K562 (cell line): Measurements from ENCODE around the gene KIF5C. TPM values are rescaled to one million over a fixed set of nuclear protein-coding genes. Genes with fewer than 3 reads are reported as not detected.

ENCODE experiments used
- ATAC-seq: fragments of 200-7000 bp; cut with Tn5 transposase; 3 replicates; pipeline ENCODE4 v1.9.1; 2020; ENCODE audit warnings: moderate library complexity
- BruUV-seq: library from RNA; stranded (reverse); fragments of 400-500 nt; replicated peaks from 2 replicates; lab custom pipeline; 2021; lab: Mats Ljungman, UMichigan
- CTCF ChIA-PET: fragments of 300-600 bp; formaldehyde crosslinking; extraction: SDS; loops from one replicate; lab custom pipeline; 2021; ENCODE audit warnings: low intra/inter-chr PET ratio; lab: Yijun Ruan, JAX
- POLR2A ChIA-PET: fragments of 300-600, 350-650 bp; sonication (Branson Sonifier 250); formaldehyde crosslinking; extraction: SDS; loops from one replicate; lab custom pipeline; 2021; ENCODE audit warnings: antibody characterized with exemption, inconsistent platforms; lab: Yijun Ruan, JAX
- DNase-seq, 4 experiments: peaks; one replicate each; pipeline versions ENCODE4 v3.0.0 to v3.0.0-alpha.2; 2011 to 2018; ENCODE audit warnings: low spot score in 3 of 4, mixed read lengths in 3 of 4; ENCODE audit errors: extremely low read depth in 1 of 4
- FAIRE-seq: peaks from 2 replicates; lab custom pipeline; 2011; peaks lifted over from hg19 to GRCh38; lab: Jason Lieb, UNC
- H2AFZ ChIP-seq: 2 replicates; pipeline ENCODE4 v1.6.0; 2011; ENCODE audit warnings: low read depth, low read length, control low read depth, inconsistent platforms
- H3K27ac ChIP-seq: fragments of 200-600 bp; 3 replicates; pipeline ENCODE4 v1.8.0; 2011; ENCODE audit warnings: low read depth, mild to moderate bottlenecking, control low read depth, inconsistent platforms, low read length, moderate library complexity, mixed read lengths; ENCODE audit errors: extremely low read depth
- H3K27me3 ChIP-seq, 2 experiments: fragments of 300-600 bp in 1 of 2; 2 replicates in 1 of 2; 3 replicates in 1 of 2; pipeline versions ENCODE4 v1.6.0 to v1.8.0; 2011; ENCODE audit warnings: inconsistent platforms in 2 of 2, low read length in 2 of 2, mild to moderate bottlenecking in 1 of 2, mixed read lengths in 1 of 2, moderate library complexity in 1 of 2; ENCODE audit not compliant: control insufficient read depth in 2 of 2, insufficient read depth in 2 of 2
- H3K36me3 ChIP-seq: fragments of 300-600 bp; 3 replicates; pipeline ENCODE4 v1.8.0; 2011; ENCODE audit warnings: mild to moderate bottlenecking, low read length, inconsistent platforms; ENCODE audit not compliant: control insufficient read depth, insufficient read depth
- H3K4me1 ChIP-seq, 2 experiments: fragments of 200-600 bp in 1 of 2; replicated peaks in 1 of 2; 2 replicates in 1 of 2; 3 replicates in 1 of 2; pipeline versions ENCODE4 v1.5.1 to v1.8.0; 2011; ENCODE audit warnings: inconsistent platforms in 2 of 2, low read length in 2 of 2, mild to moderate bottlenecking in 1 of 2, mixed read lengths in 1 of 2, moderate library complexity in 1 of 2; ENCODE audit not compliant: control insufficient read depth in 2 of 2, insufficient read depth in 2 of 2
- H3K4me2 ChIP-seq: 2 replicates; pipeline ENCODE4 v1.6.1; 2011; ENCODE audit warnings: low read length, control low read depth, inconsistent platforms, mixed read lengths; ENCODE audit not compliant: insufficient read depth
- H3K4me3 ChIP-seq: fragments of 200-600 bp; sonication (generic), shearing (Covaris generic); 2 replicates; pipeline ENCODE4 v1.5.1; 2016; ENCODE audit warnings: control low read depth, inconsistent platforms
- H3K79me2 ChIP-seq: fragments of 200-600 bp; 3 replicates; pipeline ENCODE4 v1.8.0; 2011; ENCODE audit warnings: low read length, inconsistent platforms; ENCODE audit not compliant: control insufficient read depth, insufficient read depth
- H3K9ac ChIP-seq, 2 experiments: 2 replicates each; pipeline versions ENCODE4 v1.6.0 to v1.6.1; 2011; ENCODE audit warnings: low read depth in 2 of 2, low read length in 2 of 2, control low read depth in 1 of 2, inconsistent platforms in 1 of 2, mild to moderate bottlenecking in 1 of 2, mixed read lengths in 1 of 2; ENCODE audit not compliant: insufficient read depth in 1 of 2
- H3K9me1 ChIP-seq: one replicate; pipeline ENCODE4 v1.6.0; 2011; ENCODE audit warnings: inconsistent platforms, mild to moderate bottlenecking, low read length, moderate library complexity; ENCODE audit not compliant: control insufficient read depth, insufficient read depth
- H3K9me3 ChIP-seq: replicated peaks from 2 replicates; pipeline ENCODE4 v1.5.1; 2011; ENCODE audit warnings: low read depth, low read length, inconsistent platforms; ENCODE audit not compliant: control insufficient read depth, insufficient read depth
- H4K20me1 ChIP-seq: replicated peaks from 2 replicates; pipeline ENCODE4 v1.6.1; 2011; ENCODE audit warnings: low read length, inconsistent platforms, mixed read lengths; ENCODE audit not compliant: control insufficient read depth, insufficient read depth
- CTCF ChIP-seq, 3 experiments: IDR thresholded peaks in 2 of 3; conservative IDR thresholded peaks in 1 of 3; 2 replicates each; pipeline ENCODE4 v1.5.1; 2011 to 2012; ENCODE audit warnings: low read length in 3 of 3, mild to moderate bottlenecking in 3 of 3, control low read depth in 2 of 3, improper control_type of control experiment in 1 of 3, inconsistent platforms in 1 of 3, low read depth in 1 of 3, mixed read lengths in 1 of 3, moderate library complexity in 1 of 3; ENCODE audit not compliant: insufficient read depth in 2 of 3
- ELF4 ChIP-seq: fragments of 450-650 bp; formaldehyde crosslinking; IDR thresholded peaks from 2 replicates; pipeline ENCODE4 v1.4.0; 2022; ENCODE audit warnings: missing genetic modification characterization
- FIP1L1 ChIP-seq: fragments of 200-400 bp; formaldehyde crosslinking; IDR thresholded peaks from 2 replicates; pipeline ENCODE4 v1.6.1; 2018; ENCODE audit warnings: mild to moderate bottlenecking, low read depth, low read length; ENCODE audit not compliant: poor library complexity, severe bottlenecking
- MTA3 ChIP-seq: fragments of 450-650 bp; formaldehyde crosslinking; IDR thresholded peaks from 2 replicates; pipeline ENCODE4 v1.6.1; 2017; ENCODE audit warnings: mild to moderate bottlenecking, borderline replicate concordance
- STAG1 ChIP-seq: sonication (generic); formaldehyde crosslinking; IDR thresholded peaks from 2 replicates; pipeline ENCODE4 v1.5.0; 2020; ENCODE audit warnings: missing genetic modification reagents, borderline replicate concordance
- TEAD1 ChIP-seq, 2 experiments: fragments of 450-650 bp in 1 of 2; sonication (generic) in 1 of 2; formaldehyde crosslinking; IDR thresholded peaks; 2 replicates each; pipeline versions ENCODE4 v1.4.0 to v1.8.0; 2020 to 2022; ENCODE audit warnings: mild to moderate bottlenecking in 2 of 2, missing genetic modification reagents in 1 of 2
- TEAD2 ChIP-seq: fragments of 450-650 bp; IDR thresholded peaks from 2 replicates; pipeline ENCODE4 v1.6.1; 2016; ENCODE audit warnings: missing genetic modification characterization, control low read depth, missing compliant biosample characterization
- ZNF140 ChIP-seq: fragments of 250-450 bp; sonication (Bioruptor Pico); IDR thresholded peaks from 2 replicates; pipeline ENCODE4 v1.8.0; 2021; ENCODE audit warnings: moderate library complexity, mild to moderate bottlenecking, inconsistent platforms
- ZNF75A ChIP-seq: fragments of 450-650 bp; formaldehyde crosslinking; IDR thresholded peaks from 2 replicates; pipeline ENCODE4 v1.4.0; 2020; ENCODE audit warnings: mild to moderate bottlenecking
- WGBS: fragments of 100-300 bp; shearing (Covaris generic); methylation state at CpG from one replicate; pipeline ENCODE4 v1.1.6; 2016; ENCODE audit warnings: low coverage, mixed read lengths; ENCODE audit not compliant: insufficient coverage; ENCODE audit errors: missing lambda C conversion rate; 5-methylcytosine and 5-hydroxymethylcytosine counted together
- in situ Hi-C: fragments of 300-500 bp; cut with MboI; formaldehyde crosslinking; loops from 4 replicates; pipeline ENCODE4 v1.15.0; 2018; ENCODE audit warnings: inconsistent platforms, mixed read lengths
- intact Hi-C: fragments of 100-400 bp; cut with micrococcal nuclease; formaldehyde crosslinking; loops from 2 replicates; pipeline ENCODE4 v1.14.2; 2022
- polyA plus RNA-seq, 8 experiments: library from polyadenylated mRNA; depleted of rRNA in 4 of 8; stranded (reverse) in 5 of 8; unstranded in 3 of 8; fragments of >200 nt; fragmentation: Nextera tagmentation in 2 of 8; fragmentation: Illumina TruSeq in 1 of 8; extraction: Ambion mirVana in 2 of 8; extraction: Trizol in 1 of 8; gene quantifications; 2 replicates each; pipeline versions ENCODE4 v1.2.1 to v1.2.3, GENCODE V29; 2011 to 2014; ENCODE audit warnings: inconsistent platforms in 1 of 8, missing spikeins in 1 of 8
- total RNA-seq, 7 experiments: library from RNA; depleted of rRNA in 6 of 7; stranded (reverse); fragments of >200 nt in 6 of 7; fragmentation: Illumina TruSeq in 2 of 7; extraction: Trizol in 2 of 7; gene quantifications; 2 replicates each; pipeline versions ENCODE4 v1.2.1 to v1.2.3, GENCODE V29; 2011 to 2021; ENCODE audit warnings: low replicate concordance in 1 of 7
- TF ChIP-seq, protein P1 (sequence below): fragments of 450-650 bp; IDR thresholded peaks from 2 replicates; pipeline ENCODE4 v1.6.1; 2017; ENCODE audit warnings: antibody characterized with exemption
- TF ChIP-seq, protein P2 (sequence below): fragments of 450-650 bp; IDR thresholded peaks from 2 replicates; pipeline ENCODE4 v1.6.1; 2016
- TF ChIP-seq, protein P3 (sequence below): fragments of 250-450 bp; sonication (Bioruptor Pico); IDR thresholded peaks from 2 replicates; pipeline ENCODE4 v1.4.0; 2020

The KIF5C gene
- total and polyA plus RNA-seq, 9 of the 15 experiments (the other 6 are each of a cell fraction or from before 2014, with no cell fraction given): 0.01 to 0.09 (median 0.01) TPM; not detected in 6

- no peak overlapping the region for H3K4me2 ChIP-seq
- in situ Hi-C loops (no loop called here), intact Hi-C loops (no loop called here)
- no peaks in the 10 kb centered on the region for H3K9me3 ChIP-seq
- no peak for FAIRE-seq
- no peaks in the 10 kb centered on the region for H3K79me2 ChIP-seq
- no peak overlapping the region for H3K4me3 ChIP-seq
- H3K36me3 ChIP-seq: no peaks in the 10 kb centered on the region
- CTCF ChIA-PET: no interaction called here
- H3K4me1 ChIP-seq: no peaks in the 10 kb centered on the region
- H3K27ac ChIP-seq: no peak overlapping the region
- no peak for ATAC-seq
- no peaks in the 10 kb centered on the region for H3K9me1 ChIP-seq
- no peak for DNase-seq
- H3K9ac ChIP-seq: no peak overlapping the region
- H2AFZ ChIP-seq: no peak overlapping the region
- H3K27me3 ChIP-seq: no peaks in the 10 kb centered on the region
- H4K20me1 ChIP-seq: no peaks in the 10 kb centered on the region
- WGBS: 0% methylated on average over 3 of the region's 3 CpGs
- no TSS peak for BruUV-seq
- POLR2A ChIA-PET: no interaction called here
- TF ChIP-seq, protein P1, sequence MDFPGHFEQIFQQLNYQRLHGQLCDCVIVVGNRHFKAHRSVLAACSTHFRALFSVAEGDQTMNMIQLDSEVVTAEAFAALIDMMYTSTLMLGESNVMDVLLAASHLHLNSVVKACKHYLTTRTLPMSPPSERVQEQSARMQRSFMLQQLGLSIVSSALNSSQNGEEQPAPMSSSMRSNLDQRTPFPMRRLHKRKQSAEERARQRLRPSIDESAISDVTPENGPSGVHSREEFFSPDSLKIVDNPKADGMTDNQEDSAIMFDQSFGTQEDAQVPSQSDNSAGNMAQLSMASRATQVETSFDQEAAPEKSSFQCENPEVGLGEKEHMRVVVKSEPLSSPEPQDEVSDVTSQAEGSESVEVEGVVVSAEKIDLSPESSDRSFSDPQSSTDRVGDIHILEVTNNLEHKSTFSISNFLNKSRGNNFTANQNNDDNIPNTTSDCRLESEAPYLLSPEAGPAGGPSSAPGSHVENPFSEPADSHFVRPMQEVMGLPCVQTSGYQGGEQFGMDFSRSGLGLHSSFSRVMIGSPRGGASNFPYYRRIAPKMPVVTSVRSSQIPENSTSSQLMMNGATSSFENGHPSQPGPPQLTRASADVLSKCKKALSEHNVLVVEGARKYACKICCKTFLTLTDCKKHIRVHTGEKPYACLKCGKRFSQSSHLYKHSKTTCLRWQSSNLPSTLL: no peak
- TF ChIP-seq STAG1 (CRISPR knock-in tag) (no peak), CTCF (IDR thresholded peaks at IDR 0.05 in 2 of 3, conservative IDR thresholded peaks at IDR 0.05 in 1 of 3; ENCODE audit: insufficient read depth in 2 of 3, low read depth in 1 of 3, low read length in 3 of 3) (no peak), TEAD1 (CRISPR knock-in tag; IDR thresholded peaks at IDR 0.05) (no peak), TEAD2 (tag) (no peak), ZNF140 (CRISPR knock-in tag) (no peak), ELF4 (CRISPR knock-in tag) (no peak), MTA3 (no peak), FIP1L1 (no peak), ZNF75A (CRISPR knock-in tag) (no peak)
- TF ChIP-seq, protein P2, sequence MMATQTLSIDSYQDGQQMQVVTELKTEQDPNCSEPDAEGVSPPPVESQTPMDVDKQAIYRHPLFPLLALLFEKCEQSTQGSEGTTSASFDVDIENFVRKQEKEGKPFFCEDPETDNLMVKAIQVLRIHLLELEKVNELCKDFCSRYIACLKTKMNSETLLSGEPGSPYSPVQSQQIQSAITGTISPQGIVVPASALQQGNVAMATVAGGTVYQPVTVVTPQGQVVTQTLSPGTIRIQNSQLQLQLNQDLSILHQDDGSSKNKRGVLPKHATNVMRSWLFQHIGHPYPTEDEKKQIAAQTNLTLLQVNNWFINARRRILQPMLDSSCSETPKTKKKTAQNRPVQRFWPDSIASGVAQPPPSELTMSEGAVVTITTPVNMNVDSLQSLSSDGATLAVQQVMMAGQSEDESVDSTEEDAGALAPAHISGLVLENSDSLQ: no peak
- TF ChIP-seq, protein P3, sequence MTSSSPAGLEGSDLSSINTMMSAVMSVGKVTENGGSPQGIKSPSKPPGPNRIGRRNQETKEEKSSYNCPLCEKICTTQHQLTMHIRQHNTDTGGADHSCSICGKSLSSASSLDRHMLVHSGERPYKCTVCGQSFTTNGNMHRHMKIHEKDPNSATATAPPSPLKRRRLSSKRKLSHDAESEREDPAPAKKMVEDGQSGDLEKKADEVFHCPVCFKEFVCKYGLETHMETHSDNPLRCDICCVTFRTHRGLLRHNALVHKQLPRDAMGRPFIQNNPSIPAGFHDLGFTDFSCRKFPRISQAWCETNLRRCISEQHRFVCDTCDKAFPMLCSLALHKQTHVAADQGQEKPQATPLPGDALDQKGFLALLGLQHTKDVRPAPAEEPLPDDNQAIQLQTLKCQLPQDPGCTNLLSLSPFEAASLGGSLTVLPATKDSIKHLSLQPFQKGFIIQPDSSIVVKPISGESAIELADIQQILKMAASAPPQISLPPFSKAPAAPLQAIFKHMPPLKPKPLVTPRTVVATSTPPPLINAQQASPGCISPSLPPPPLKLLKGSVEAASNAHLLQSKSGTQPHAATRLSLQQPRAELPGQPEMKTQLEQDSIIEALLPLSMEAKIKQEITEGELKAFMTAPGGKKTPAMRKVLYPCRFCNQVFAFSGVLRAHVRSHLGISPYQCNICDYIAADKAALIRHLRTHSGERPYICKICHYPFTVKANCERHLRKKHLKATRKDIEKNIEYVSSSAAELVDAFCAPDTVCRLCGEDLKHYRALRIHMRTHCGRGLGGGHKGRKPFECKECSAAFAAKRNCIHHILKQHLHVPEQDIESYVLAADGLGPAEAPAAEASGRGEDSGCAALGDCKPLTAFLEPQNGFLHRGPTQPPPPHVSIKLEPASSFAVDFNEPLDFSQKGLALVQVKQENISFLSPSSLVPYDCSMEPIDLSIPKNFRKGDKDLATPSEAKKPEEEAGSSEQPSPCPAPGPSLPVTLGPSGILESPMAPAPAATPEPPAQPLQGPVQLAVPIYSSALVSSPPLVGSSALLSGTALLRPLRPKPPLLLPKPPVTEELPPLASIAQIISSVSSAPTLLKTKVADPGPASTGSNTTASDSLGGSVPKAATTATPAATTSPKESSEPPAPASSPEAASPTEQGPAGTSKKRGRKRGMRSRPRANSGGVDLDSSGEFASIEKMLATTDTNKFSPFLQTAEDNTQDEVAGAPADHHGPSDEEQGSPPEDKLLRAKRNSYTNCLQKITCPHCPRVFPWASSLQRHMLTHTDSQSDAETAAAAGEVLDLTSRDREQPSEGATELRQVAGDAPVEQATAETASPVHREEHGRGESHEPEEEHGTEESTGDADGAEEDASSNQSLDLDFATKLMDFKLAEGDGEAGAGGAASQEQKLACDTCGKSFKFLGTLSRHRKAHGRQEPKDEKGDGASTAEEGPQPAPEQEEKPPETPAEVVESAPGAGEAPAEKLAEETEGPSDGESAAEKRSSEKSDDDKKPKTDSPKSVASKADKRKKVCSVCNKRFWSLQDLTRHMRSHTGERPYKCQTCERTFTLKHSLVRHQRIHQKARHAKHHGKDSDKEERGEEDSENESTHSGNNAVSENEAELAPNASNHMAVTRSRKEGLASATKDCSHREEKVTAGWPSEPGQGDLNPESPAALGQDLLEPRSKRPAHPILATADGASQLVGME (CRISPR knock-in tag): no peak
Measured at GRCh38 chr2:149064365-149064841, 189.4 kb downstream of the KIF5C start.
